ENCODE data around the gene EPHA3.
A peak's percentile ranks its signal among the peaks of the same experiment; 100 is the strongest.

The EPHA3 gene

GRCh38 chr3:89107461-89108290 is at the start of gene EPHA3:
Gene EPHA3, plus strand, starts transcription at chr3:89107621. Its CDS starts 128 bp downstream, at chr3:89107749.
- peak; percentile 16 to 32 for DNase-seq (ENCODE audit: low read depth in 1 of 2, low spot score in 1 of 2)

- DNase-seq (ENCODE audit: low read depth in 1 of 2, low spot score in 1 of 2), result no peak
These were observed 49.0 kb upstream of the EPHA3 start for GRCh38 chr3:89058371-89058770.

GRCh38 chr3:89059211-89059925 is 48.1 kb upstream of the EPHA3 start:
- DNase-seq (ENCODE audit: low read depth in 1 of 2, low spot score in 1 of 2), result no peak

- no peak for DNase-seq (ENCODE audit: low read depth in 1 of 2, low spot score in 1 of 2)
These were observed 46.2 kb upstream of the EPHA3 start for GRCh38 chr3:89061259-89061658.

- no peak for DNase-seq (ENCODE audit: low read depth in 1 of 2, low spot score in 1 of 2)
These were observed 39.7 kb upstream of the EPHA3 start for GRCh38 chr3:89067736-89068135.

GRCh38 chr3:89072642-89073041 is 34.8 kb upstream of the EPHA3 start:
- DNase-seq (ENCODE audit: low read depth in 1 of 2, low spot score in 1 of 2), result no peak

GRCh38 chr3:89079944-89080343 is 27.5 kb upstream of the EPHA3 start:
- no peak for DNase-seq (ENCODE audit: low read depth in 1 of 2, low spot score in 1 of 2)

- no peak for DNase-seq (ENCODE audit: low read depth in 1 of 2, low spot score in 1 of 2)
These were observed 19.6 kb upstream of the EPHA3 start for GRCh38 chr3:89087851-89088250.

- no peak for DNase-seq (ENCODE audit: low read depth in 1 of 2, low spot score in 1 of 2)
These were observed 9.2 kb upstream of the EPHA3 start for GRCh38 chr3:89098173-89098572.

GRCh38 chr3:89098964-89099585 is 8.3 kb upstream of the EPHA3 start:
- DNase-seq (ENCODE audit: low read depth in 1 of 2, low spot score in 1 of 2), result peak in 1 of 2 donors; percentile 12

- DNase-seq (ENCODE audit: low read depth in 1 of 2, low spot score in 1 of 2), result no peak
These were observed 6.2 kb upstream of the EPHA3 start for GRCh38 chr3:89101251-89101650.

GRCh38 chr3:89101921-89102320 is 5.5 kb upstream of the EPHA3 start:
- DNase-seq (ENCODE audit: low read depth in 1 of 2, low spot score in 1 of 2), result no peak

- DNase-seq (ENCODE audit: low read depth in 1 of 2, low spot score in 1 of 2), result no peak
These were observed 2.9 kb upstream of the EPHA3 start for GRCh38 chr3:89104499-89104898.

- no peak for DNase-seq (ENCODE audit: low read depth in 1 of 2, low spot score in 1 of 2)
These were observed 1.9 kb upstream of the EPHA3 start for GRCh38 chr3:89105503-89105902.

- no peak for DNase-seq (ENCODE audit: low read depth in 1 of 2, low spot score in 1 of 2)
These were observed 800 bp downstream of the EPHA3 start for GRCh38 chr3:89108291-89108550.

- no peak for DNase-seq (ENCODE audit: low read depth in 1 of 2, low spot score in 1 of 2)
These were observed 5.9 kb downstream of the EPHA3 start for GRCh38 chr3:89113344-89113743.

GRCh38 chr3:89113893-89114840 is 6.7 kb downstream of the EPHA3 start:
- no peak for DNase-seq (ENCODE audit: low read depth in 1 of 2, low spot score in 1 of 2)

GRCh38 chr3:89114841-89115223 is 7.4 kb downstream of the EPHA3 start:
- no peak for DNase-seq (ENCODE audit: low read depth in 1 of 2, low spot score in 1 of 2)

- no peak for DNase-seq (ENCODE audit: low read depth in 1 of 2, low spot score in 1 of 2)
These were observed 9.1 kb downstream of the EPHA3 start for GRCh38 chr3:89116476-89116875.

GRCh38 chr3:89138048-89138447 is 30.6 kb downstream of the EPHA3 start:
- DNase-seq (ENCODE audit: low read depth in 1 of 2, low spot score in 1 of 2), result no peak

- no peak for DNase-seq (ENCODE audit: low read depth in 1 of 2, low spot score in 1 of 2)
These were observed 32.4 kb downstream of the EPHA3 start for GRCh38 chr3:89139870-89140269.

Measured in activated CD4-positive, alpha-beta T cell treated with anti-CD3 and anti-CD28 coated beads, Interleukin-2, amount 50 U/mL, for 24 hours (primary cell).